NOMO-1 (cell line): Measurements from ENCODE around the gene ROPN1.
"Not testable (repeated sequence)": the region's sequence is repeated elsewhere in the genome, so short reads cannot be mapped to it uniquely, and the experiment has no call there.

Experiments used
- DNase-seq, 2 experiments: peaks; one replicate each; lab custom pipeline; 2025; ENCODE audit not compliant: unreplicated experiment in 2 of 2; lab: John Stamatoyannopoulos, UW

ROPN1 gene

GRCh38 chr3:124001366-124001765 lies 9.4 kb upstream of the ROPN1 start:
- DNase-seq: not testable (repeated sequence)

- no peak for DNase-seq
These were observed 5.6 kb upstream of the ROPN1 start for GRCh38 chr3:123997543-123997942.

DNA sequence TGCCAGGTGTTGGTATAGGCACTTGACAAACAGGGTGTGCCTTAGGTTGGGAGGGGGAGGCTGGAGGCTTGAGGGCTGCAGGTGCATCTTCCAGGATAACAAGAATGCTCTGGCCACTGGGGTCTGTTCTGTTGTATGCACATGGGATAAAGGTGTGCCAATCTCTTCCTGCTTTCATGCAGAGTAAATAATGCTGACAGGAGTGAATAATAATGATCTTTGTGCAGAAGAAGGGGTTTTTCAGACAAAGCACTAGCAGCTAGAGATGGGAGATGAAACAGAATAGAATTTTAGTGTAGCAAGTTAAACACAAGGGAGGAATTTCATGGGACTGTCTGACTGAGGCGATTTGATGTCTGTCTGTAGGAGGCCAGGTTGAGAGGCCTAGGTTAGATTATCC lies 1.9 kb upstream of the ROPN1 start:
- no peak for DNase-seq

- DNase-seq: no peak
These were observed 5.5 kb downstream of the ROPN1 start for GRCh38 chr3:123986427-123986826.

- no peak for DNase-seq
These were observed 7.0 kb downstream of the ROPN1 start for GRCh38 chr3:123984957-123985356.

GRCh38 chr3:123984350-123984749 lies 7.6 kb downstream of the ROPN1 start:
- DNase-seq: no peak

DNA sequence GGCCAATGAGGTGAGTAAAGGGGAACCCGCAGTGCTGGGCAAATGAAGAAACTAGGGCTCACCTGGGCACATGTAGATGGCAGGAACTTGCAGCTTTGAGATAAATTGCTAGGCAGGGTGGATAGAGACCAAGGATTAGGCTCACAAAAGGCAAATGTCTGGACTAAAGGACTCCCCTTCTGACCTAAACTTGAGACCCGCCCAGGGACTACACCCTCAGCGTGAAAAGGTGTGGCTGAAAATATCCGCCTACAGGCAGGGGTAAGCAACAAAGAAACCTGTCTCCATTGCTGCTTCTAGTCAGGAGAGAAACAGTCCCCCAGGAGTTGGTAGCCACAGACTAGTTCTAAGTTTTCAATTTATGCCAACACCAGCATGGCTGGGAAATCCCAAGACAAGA lies 10.6 kb downstream of the ROPN1 start:
- not testable (repeated sequence) for DNase-seq

- DNase-seq: no peak
These were observed 11.4 kb downstream of the ROPN1 start for GRCh38 chr3:123980539-123980938.

GRCh38 chr3:123979525-123980501 lies 12.1 kb downstream of the ROPN1 start:
- not testable (repeated sequence) for DNase-seq

GRCh38 chr3:123976904-123977303 lies 15.0 kb downstream of the ROPN1 start:
- not testable (repeated sequence) for DNase-seq

DNA sequence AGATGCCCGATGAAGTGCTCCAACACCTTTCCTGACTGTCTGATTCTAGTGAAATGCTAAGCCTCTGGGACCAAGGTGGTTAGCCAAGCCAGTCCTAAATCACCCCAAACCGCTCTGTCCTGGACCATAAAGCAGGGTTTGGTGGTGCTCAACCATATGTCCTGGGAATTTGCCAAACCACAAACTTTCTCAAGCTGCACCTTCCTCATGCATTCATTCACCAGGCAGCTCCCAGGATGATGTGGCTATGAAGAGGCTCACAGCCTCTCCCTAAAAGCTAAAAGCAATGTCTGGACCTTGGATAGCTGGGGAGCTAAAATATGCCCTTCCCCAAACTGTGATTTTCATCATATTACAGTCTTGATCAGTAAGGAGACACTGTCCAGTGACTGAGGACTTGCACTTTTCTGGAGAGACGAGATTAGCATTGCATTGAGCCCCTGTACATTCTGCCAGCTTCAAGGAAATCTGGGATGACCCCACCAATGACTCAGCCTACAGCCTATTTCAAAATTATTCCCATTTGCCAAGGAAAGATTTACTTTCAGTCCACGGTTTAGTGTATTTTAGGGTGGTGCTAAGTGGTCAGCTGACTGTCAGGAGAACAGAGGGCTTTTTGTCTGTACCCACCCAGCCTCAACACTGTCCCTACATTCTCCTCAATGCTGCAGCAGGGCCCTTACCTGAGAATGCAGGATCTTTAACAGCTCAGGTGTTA lies 15.6 kb downstream of the ROPN1 start:
- not testable (repeated sequence) for DNase-seq

- not testable (repeated sequence) for DNase-seq
These were observed 16.9 kb downstream of the ROPN1 start for GRCh38 chr3:123975030-123975429.

- DNase-seq: no peak
These were observed 20.5 kb downstream of the ROPN1 start for GRCh38 chr3:123971406-123971805.

DNA sequence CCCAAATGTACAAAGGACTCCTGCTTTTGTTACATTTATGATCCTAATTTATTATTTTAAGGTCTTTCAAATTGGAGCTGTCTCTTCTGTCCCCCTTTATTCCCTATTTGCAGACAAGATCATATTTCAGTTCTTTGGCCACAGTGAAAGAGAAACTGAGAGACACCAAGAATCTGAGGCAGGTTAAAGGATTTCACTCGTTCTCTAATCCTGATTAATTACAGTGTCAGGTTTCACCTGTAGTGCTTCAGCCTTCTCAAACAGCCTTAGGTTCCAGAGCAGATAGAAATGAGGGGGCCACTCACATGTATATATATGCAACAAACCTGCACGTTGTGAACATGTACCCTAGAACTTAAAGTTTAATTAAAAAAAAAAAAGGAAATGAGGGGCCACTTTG lies 24.7 kb downstream of the ROPN1 start:
- not testable (repeated sequence) for DNase-seq

DNA sequence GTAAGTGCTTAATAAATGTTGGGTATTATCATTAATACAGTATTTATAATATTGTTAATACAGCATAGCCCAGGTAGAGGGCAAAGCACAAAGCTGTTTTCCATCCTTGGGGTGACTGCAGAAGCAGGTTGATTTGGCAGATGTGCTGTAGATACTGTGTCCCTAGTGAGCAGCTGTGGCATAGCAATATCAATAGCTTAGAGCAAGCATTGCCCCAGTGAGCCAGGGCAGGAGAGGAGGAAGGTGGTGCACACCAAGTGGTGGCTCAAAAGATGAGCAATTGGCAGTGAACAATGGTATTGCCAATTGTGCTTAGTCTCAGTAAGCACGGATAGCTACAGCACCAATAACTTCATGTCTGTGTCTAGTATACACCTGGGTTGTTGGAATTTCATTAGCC lies 25.1 kb downstream of the ROPN1 start:
- not testable (repeated sequence) for DNase-seq

DNA sequence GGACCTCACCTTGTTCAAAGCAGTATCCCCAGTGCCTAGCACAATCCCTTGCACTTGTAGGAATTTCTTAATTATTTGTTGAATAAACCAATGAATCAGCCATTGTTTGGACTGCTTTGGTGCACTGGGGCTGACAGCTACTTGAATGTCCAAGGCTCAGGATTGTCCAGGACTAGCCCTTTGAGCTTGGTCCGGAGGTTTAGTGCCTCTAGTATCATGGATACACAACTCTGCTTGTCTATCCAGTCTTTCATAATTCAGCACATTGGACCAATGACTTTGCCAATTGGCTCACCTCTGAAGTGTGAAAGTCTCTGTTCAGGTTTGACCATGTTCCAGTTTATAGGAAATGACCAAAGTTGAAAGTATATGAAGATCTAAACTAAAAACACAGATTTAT lies 27.1 kb downstream of the ROPN1 start:
- not testable (repeated sequence) for DNase-seq

DNA sequence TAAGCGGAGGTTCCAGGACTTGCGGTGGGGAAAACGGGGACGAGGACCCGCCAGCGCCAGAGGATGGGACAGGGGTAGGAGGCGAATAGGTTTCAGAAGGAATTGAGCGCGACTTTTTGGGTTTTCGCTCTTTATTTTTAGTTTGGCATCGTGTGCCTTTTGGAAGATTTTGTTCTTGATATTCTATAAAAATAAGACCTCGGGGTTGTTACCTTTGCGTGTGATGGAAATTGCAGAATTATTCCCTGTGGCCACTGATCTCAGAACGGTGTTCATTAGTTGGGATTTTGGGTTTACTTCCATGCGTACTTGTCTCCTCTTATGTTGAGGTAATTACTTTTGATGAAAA lies 30.4 kb downstream of the ROPN1 start:
- no peak for DNase-seq

DNA sequence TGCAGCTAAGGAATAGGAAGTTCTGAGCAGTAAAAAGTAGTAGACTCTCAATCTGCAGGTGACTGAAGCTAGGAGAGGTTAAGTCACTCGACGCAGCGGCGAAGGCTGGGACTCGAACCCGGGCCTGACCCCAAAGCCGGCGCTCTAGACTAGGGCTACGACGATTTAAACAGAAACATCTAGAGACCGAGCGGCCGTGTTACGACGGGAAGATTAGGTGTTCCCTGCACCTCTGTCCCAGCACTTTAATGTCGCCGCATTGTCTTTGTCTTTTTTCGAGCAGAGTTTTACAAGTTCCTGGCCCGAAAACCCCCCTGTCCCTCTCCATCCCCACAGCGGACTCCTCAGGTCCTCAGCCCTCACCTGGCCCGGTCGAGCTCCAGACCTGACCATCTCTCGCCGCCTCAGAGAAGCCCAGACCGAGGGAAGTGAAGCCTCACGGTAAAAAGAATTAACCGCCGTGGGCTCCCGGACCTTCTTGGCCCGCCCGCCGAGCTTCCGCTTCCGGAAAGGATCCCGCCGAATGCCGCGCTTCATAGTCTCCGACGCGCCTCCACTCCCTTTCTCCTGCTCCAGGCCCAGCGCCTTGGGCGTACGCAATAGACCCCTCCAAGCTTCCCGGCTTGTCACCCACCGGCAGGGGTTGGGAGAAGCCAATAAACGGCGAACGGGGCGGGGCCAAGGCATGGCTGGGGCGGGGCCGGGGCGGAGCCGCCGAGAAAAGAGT lies 31.0 kb downstream of the ROPN1 start, which contains the start of gene CCDC14:
Gene CCDC14 (minus strand): TSS at position 449 of the 727 bp plus-strand sequence. CDS start 56 bp downstream, at position 393.
- peak; percentile 90 to 94 for DNase-seq

GRCh38 chr3:123953735-123954134 lies 38.2 kb downstream of the ROPN1 start:
- no peak for DNase-seq

DNA sequence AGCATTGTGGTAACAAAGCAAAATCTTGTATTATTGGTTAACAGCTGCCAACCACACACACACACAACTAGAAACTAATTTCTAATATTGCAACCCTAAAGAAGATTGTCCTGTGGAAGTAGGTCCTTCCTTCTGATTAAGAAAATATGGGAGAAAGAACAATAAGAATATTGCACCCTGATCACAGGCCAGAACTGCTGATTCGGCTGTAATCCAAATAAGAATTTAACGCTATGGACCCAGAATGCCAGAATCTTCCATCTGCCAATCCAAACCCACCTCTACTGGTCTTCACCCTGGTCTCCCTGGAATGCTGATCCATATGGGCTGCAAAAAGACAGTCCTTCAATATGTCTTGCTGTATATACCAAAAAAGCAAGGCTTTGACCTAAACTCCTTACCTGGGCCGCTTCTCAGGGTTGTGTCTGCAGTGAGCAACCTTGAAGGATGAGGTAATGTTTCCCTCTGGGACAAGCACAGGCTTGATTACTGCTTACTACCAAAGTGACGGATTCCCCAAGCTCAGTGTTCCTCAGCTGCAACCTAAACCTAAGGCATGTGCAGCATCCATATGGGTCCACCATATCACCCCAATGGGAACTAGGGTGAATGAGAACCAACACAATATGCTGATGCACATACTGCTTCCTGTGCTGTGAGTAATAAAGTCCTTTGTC lies 38.9 kb downstream of the ROPN1 start:
- no peak for DNase-seq
